ENCODE data around the gene UBALD2.

DNA sequence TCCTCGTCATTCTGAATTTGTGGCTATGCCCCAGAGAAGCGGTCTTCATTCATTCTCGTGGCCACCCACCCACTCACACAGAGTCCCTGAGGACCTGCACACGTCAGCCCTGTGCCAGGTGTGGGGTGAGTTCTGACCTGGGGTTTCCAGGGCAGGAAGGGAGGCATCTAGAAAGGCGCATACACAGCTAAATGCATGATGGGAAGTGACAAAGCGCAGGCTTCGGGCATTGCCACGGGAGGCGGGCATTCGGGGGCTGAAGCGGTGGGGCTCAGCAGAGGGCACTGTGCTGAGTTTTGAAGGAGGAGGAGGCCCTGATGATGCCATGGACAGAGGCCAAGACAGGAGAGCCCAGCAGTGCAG, 10.9 kb downstream of the UBALD2 start:
- TF ChIP-seq, protein P1, sequence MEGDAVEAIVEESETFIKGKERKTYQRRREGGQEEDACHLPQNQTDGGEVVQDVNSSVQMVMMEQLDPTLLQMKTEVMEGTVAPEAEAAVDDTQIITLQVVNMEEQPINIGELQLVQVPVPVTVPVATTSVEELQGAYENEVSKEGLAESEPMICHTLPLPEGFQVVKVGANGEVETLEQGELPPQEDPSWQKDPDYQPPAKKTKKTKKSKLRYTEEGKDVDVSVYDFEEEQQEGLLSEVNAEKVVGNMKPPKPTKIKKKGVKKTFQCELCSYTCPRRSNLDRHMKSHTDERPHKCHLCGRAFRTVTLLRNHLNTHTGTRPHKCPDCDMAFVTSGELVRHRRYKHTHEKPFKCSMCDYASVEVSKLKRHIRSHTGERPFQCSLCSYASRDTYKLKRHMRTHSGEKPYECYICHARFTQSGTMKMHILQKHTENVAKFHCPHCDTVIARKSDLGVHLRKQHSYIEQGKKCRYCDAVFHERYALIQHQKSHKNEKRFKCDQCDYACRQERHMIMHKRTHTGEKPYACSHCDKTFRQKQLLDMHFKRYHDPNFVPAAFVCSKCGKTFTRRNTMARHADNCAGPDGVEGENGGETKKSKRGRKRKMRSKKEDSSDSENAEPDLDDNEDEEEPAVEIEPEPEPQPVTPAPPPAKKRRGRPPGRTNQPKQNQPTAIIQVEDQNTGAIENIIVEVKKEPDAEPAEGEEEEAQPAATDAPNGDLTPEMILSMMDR (IDR thresholded peaks at IDR 0.05; ENCODE audit: low read length): no peak
- TF ChIP-seq EZH2phosphoT487 (IDR thresholded peaks at IDR 0.05; ENCODE audit: low read length) (no peak), EZH2 (optimal IDR thresholded peaks at IDR 0.05; ENCODE audit: low read depth, low read length) (no peak)
